ENCODE results near the gene TMEM131L. TPM values are rescaled to one million over a fixed set of nuclear protein-coding genes. Genes with fewer than 3 reads are reported as not detected.
"Not testable (repeated sequence)": the region's sequence is repeated elsewhere in the genome, so short reads cannot be mapped to it uniquely, and the experiment has no call there.

TMEM131L gene
- total RNA-seq, 2 experiments from 2014 or later = 45.8 to 45.9 TPM

- DNase-seq (no peak), ATAC-seq (no peak)
- H3K27me3 Mint-ChIP-seq = no peaks in the 10 kb centered on the region
- peaks cover 16% of the 10 kb centered on the region for H3K4me1 Mint-ChIP-seq
- ChIA-PET POLR2A (interaction anchor here (0.6 kb wide), 1 partner anchor 102 kb away, joined by 9 read pairs; no protein-coding TSS in a partner anchor), CTCF (interaction anchor here (0.6 to 1.5 kb wide), 4 partner anchors 9 to 1590 kb away, joined by 3 to 4 read pairs (median 3); no protein-coding TSS in a partner anchor)
- H3K9me3 Mint-ChIP-seq (ENCODE audit: low read depth) = no peaks in the 10 kb centered on the region
- H3K27ac Mint-ChIP-seq = no peak overlapping the region
- intact Hi-C loops (cut with DNase I, micrococcal nuclease) = no loop called here
- H3K4me3 Mint-ChIP-seq = no peak overlapping the region
- no peaks in the 10 kb centered on the region for H3K36me3 Mint-ChIP-seq (ENCODE audit: low read depth)
Observed at GRCh38 chr4:153448003-153448731, 18.0 kb upstream of the TMEM131L start.

- H3K4me3 Mint-ChIP-seq = no peak overlapping the region
- no peak for ATAC-seq
- peak overlapping the region; percentile 84 for H3K27ac Mint-ChIP-seq
- DNase-seq = no peak
- H3K4me1 Mint-ChIP-seq = peaks cover 15% of the 10 kb centered on the region
- ChIA-PET CTCF (no interaction called here), POLR2A (no interaction called here)
- H3K36me3 Mint-ChIP-seq (ENCODE audit: low read depth) = no peaks in the 10 kb centered on the region
- intact Hi-C loops (cut with DNase I, micrococcal nuclease) = no loop called here
- H3K9me3 Mint-ChIP-seq (ENCODE audit: low read depth) = no peaks in the 10 kb centered on the region
- no peaks in the 10 kb centered on the region for H3K27me3 Mint-ChIP-seq
Observed at GRCh38 chr4:153449338-153449737, 16.8 kb upstream of the TMEM131L start.

- DNase-seq (peak; percentile 47), ATAC-seq (peak; percentile 84)
- Mint-ChIP-seq H3K9me3 (ENCODE audit: low read depth) (no peaks in the 10 kb centered on the region), H3K27me3 (no peaks in the 10 kb centered on the region), H3K4me3 (peak overlapping the region; percentile 41), H3K36me3 (ENCODE audit: low read depth) (no peaks in the 10 kb centered on the region), H3K4me1 (peaks cover 15% of the 10 kb centered on the region), H3K27ac (peak overlapping the region; percentile 84)
- CTCF ChIA-PET = no interaction called here
- POLR2A ChIA-PET = no interaction called here
- intact Hi-C loops (cut with DNase I, micrococcal nuclease) = loop anchor here in 1 of 2 experiments (2.0 kb wide), 1 partner anchor 14 kb away; no protein-coding TSS in a partner anchor
Observed at GRCh38 chr4:153450544-153450917, 15.6 kb upstream of the TMEM131L start.

GRCh38 chr4:153451145-153451544 is 15.0 kb upstream of the TMEM131L start:
- CTCF ChIA-PET = interaction anchor here (1.2 kb wide), 1 partner anchor 24 kb away, joined by 4 read pairs; no protein-coding TSS in a partner anchor
- H3K27ac Mint-ChIP-seq; POLR2A ChIA-PET; DNase-seq; H3K9me3 Mint-ChIP-seq (ENCODE audit: low read depth); H3K27me3 Mint-ChIP-seq; H3K36me3 Mint-ChIP-seq (ENCODE audit: low read depth); H3K4me3 Mint-ChIP-seq; ATAC-seq: not testable (repeated sequence)
- intact Hi-C loops (cut with DNase I, micrococcal nuclease) = loop anchor here in 1 of 2 experiments (2.0 kb wide), 1 partner anchor 14 kb away; no protein-coding TSS in a partner anchor
- H3K4me1 Mint-ChIP-seq = peaks cover 15% of the 10 kb centered on the region

- H3K27me3 Mint-ChIP-seq = no peaks in the 10 kb centered on the region
- H3K36me3 Mint-ChIP-seq (ENCODE audit: low read depth) = no peaks in the 10 kb centered on the region
- ChIA-PET POLR2A (interaction anchor here (1.1 kb wide), 1 partner anchor 34 kb away, joined by 4 read pairs; no protein-coding TSS in a partner anchor), CTCF (interaction anchor here (0.8 to 1.2 kb wide), 2 partner anchors 23 to 25 kb away, joined by 3 to 4 read pairs; no protein-coding TSS in a partner anchor)
- DNase-seq (no peak), ATAC-seq (no peak)
- H3K4me1 Mint-ChIP-seq = peaks cover 15% of the 10 kb centered on the region
- no peaks in the 10 kb centered on the region for H3K9me3 Mint-ChIP-seq (ENCODE audit: low read depth)
- H3K27ac Mint-ChIP-seq = peak overlapping the region; percentile 7
- H3K4me3 Mint-ChIP-seq = no peak overlapping the region
- intact Hi-C loops (cut with DNase I, micrococcal nuclease) = loop anchor here in 1 of 2 experiments (2.0 kb wide), 1 partner anchor 13 kb away; no protein-coding TSS in a partner anchor
Observed at GRCh38 chr4:153451911-153452657, 14.1 kb upstream of the TMEM131L start.

- Mint-ChIP-seq H3K9me3 (ENCODE audit: low read depth) (no peaks in the 10 kb centered on the region), H3K36me3 (ENCODE audit: low read depth) (no peaks in the 10 kb centered on the region), H3K27me3 (no peaks in the 10 kb centered on the region), H3K27ac (no peak overlapping the region), H3K4me1 (peaks cover 15% of the 10 kb centered on the region), H3K4me3 (no peak overlapping the region)
- intact Hi-C loops (cut with DNase I, micrococcal nuclease) = no loop called here
- no peak for ATAC-seq
- ChIA-PET CTCF (interaction anchor here (0.8 kb wide), 1 partner anchor 22 kb away, joined by 3 read pairs; no protein-coding TSS in a partner anchor), POLR2A (interaction anchor here (1.1 kb wide), 1 partner anchor 33 kb away, joined by 4 read pairs; no protein-coding TSS in a partner anchor)
- DNase-seq = no peak
Observed at GRCh38 chr4:153452658-153453378, 13.3 kb upstream of the TMEM131L start.

- ATAC-seq (no peak), DNase-seq (no peak)
- no peak overlapping the region for H3K4me3 Mint-ChIP-seq
- ChIA-PET CTCF (interaction anchor here (0.9 kb wide), 1 partner anchor 22 kb away, joined by 3 read pairs; no protein-coding TSS in a partner anchor), POLR2A (no interaction called here)
- no peaks in the 10 kb centered on the region for H3K9me3 Mint-ChIP-seq (ENCODE audit: low read depth)
- no peaks in the 10 kb centered on the region for H3K27me3 Mint-ChIP-seq
- no peaks in the 10 kb centered on the region for H3K36me3 Mint-ChIP-seq (ENCODE audit: low read depth)
- H3K4me1 Mint-ChIP-seq = peaks cover 15% of the 10 kb centered on the region
- no peak overlapping the region for H3K27ac Mint-ChIP-seq
- intact Hi-C loops (cut with DNase I, micrococcal nuclease) = no loop called here
Observed at GRCh38 chr4:153453402-153453801, 12.8 kb upstream of the TMEM131L start.

- no peaks in the 10 kb centered on the region for H3K36me3 Mint-ChIP-seq (ENCODE audit: low read depth)
- no peak overlapping the region for H3K4me3 Mint-ChIP-seq
- ChIA-PET POLR2A (no interaction called here), CTCF (interaction anchor here (0.5 kb wide), 1 partner anchor 94 kb away, joined by 3 read pairs; no protein-coding TSS in a partner anchor)
- no peak overlapping the region for H3K27ac Mint-ChIP-seq
- no peak for DNase-seq
- no peaks in the 10 kb centered on the region for H3K4me1 Mint-ChIP-seq
- H3K9me3 Mint-ChIP-seq (ENCODE audit: low read depth) = no peaks in the 10 kb centered on the region
- intact Hi-C loops (cut with DNase I, micrococcal nuclease) = no loop called here
- ATAC-seq = no peak
- H3K27me3 Mint-ChIP-seq = no peaks in the 10 kb centered on the region
Observed at GRCh38 chr4:153458969-153459368, 7.2 kb upstream of the TMEM131L start.

- H3K27me3 Mint-ChIP-seq; H3K9me3 Mint-ChIP-seq (ENCODE audit: low read depth); H3K27ac Mint-ChIP-seq; ATAC-seq; POLR2A ChIA-PET; CTCF ChIA-PET; DNase-seq; H3K4me3 Mint-ChIP-seq; H3K36me3 Mint-ChIP-seq (ENCODE audit: low read depth): not testable (repeated sequence)
- intact Hi-C loops (cut with DNase I, micrococcal nuclease) = loop anchor here in 1 of 2 experiments (10.0 kb wide), 1 partner anchor 113 kb away; no protein-coding TSS in a partner anchor
- H3K4me1 Mint-ChIP-seq = peaks cover 11% of the 10 kb centered on the region
Observed at GRCh38 chr4:153461549-153461948, 4.6 kb upstream of the TMEM131L start.

- H3K4me3 Mint-ChIP-seq = no peak overlapping the region
- no peaks in the 10 kb centered on the region for H3K27me3 Mint-ChIP-seq
- no peaks in the 10 kb centered on the region for H3K9me3 Mint-ChIP-seq (ENCODE audit: low read depth)
- ChIA-PET CTCF (interaction anchor here (0.8 to 1.7 kb wide), 2 partner anchors 110 to 115 kb away, joined by 3 to 5 read pairs; no protein-coding TSS in a partner anchor), POLR2A (no interaction called here)
- DNase-seq (no peak), ATAC-seq (no peak)
- H3K27ac Mint-ChIP-seq = no peak overlapping the region
- H3K36me3 Mint-ChIP-seq (ENCODE audit: low read depth) = peaks cover 14% of the 10 kb centered on the region
- peaks cover 13% of the 10 kb centered on the region for H3K4me1 Mint-ChIP-seq
- intact Hi-C loops (cut with DNase I, micrococcal nuclease) = loop anchor here (2.0 to 10.0 kb wide), 2 partner anchors 13 to 111 kb away; no protein-coding TSS in a partner anchor
Observed at GRCh38 chr4:153464068-153464467, 2.1 kb upstream of the TMEM131L start.

- intact Hi-C loops (cut with DNase I, micrococcal nuclease) = loop anchor here (2.0 to 10.0 kb wide), 2 partner anchors 14 to 110 kb away; no protein-coding TSS in a partner anchor
- Mint-ChIP-seq H3K9me3 (ENCODE audit: low read depth) (no peaks in the 10 kb centered on the region), H3K4me3 (peak overlapping the region; percentile 94), H3K27ac (peak overlapping the region; percentile 67), H3K36me3 (ENCODE audit: low read depth) (peaks cover 24% of the 10 kb centered on the region), H3K27me3 (no peaks in the 10 kb centered on the region), H3K4me1 (peaks cover 19% of the 10 kb centered on the region)
- ChIA-PET CTCF (interaction anchor here (0.8 to 2.0 kb wide), 16 partner anchors 13 to 120 kb away, joined by 3 to 9 read pairs (median 4); partner anchors contain the start of gene MND1), POLR2A (interaction anchor here (1.4 kb wide), 1 partner anchor 151 kb away, joined by 5 read pairs; no protein-coding TSS in a partner anchor)
- DNase-seq (no peak), ATAC-seq (no peak)
Observed at GRCh38 chr4:153465140-153465539, 1.0 kb upstream of the TMEM131L start.
